ENCODE measurements around the gene CRYGS. TPM values are rescaled to one million over a fixed set of nuclear protein-coding genes. Genes with fewer than 3 reads are reported as not detected.

The CRYGS gene
- total RNA-seq, 1 donor from 2014 or later, result 1.3 TPM

DNA sequence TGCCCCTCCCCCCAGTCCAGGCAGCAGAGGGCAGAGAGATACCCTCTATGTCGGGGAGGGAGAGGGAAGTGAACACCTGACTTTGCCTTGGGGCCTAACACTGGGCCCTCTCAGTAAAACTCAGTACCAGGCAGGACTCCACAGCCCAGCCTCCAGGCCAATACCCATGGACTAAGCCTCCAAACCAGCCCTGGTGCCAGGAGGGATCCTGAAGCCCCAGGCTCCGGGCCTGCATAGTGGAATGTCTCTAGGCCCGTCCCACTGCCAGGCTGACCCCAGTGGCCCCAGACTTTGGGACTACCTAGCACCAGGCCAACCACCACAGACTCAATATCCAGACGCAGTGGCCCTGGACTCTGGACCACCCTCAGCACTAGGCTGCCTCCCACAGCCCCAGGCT lies 46.6 kb downstream of the CRYGS start:
- no peak for FAIRE-seq
- H3K4me2 ChIP-seq (ENCODE audit: low read length), result no peak overlapping the region
- no peak overlapping the region for H3K27ac Mint-ChIP-seq (ENCODE audit: unreplicated experiment)
- H3K4me3 Mint-ChIP-seq (ENCODE audit: unreplicated experiment), result no peak overlapping the region
- no peak overlapping the region for H2AFZ ChIP-seq (ENCODE audit: low read depth, low read length)
- H3K36me3 Mint-ChIP-seq (ENCODE audit: low read depth, unreplicated experiment), result no peaks in the 10 kb centered on the region
- H3K27me3 ChIP-seq (ENCODE audit: insufficient read depth, low read length), result peaks cover 23% of the 10 kb centered on the region
- TF ChIP-seq, protein P1, sequence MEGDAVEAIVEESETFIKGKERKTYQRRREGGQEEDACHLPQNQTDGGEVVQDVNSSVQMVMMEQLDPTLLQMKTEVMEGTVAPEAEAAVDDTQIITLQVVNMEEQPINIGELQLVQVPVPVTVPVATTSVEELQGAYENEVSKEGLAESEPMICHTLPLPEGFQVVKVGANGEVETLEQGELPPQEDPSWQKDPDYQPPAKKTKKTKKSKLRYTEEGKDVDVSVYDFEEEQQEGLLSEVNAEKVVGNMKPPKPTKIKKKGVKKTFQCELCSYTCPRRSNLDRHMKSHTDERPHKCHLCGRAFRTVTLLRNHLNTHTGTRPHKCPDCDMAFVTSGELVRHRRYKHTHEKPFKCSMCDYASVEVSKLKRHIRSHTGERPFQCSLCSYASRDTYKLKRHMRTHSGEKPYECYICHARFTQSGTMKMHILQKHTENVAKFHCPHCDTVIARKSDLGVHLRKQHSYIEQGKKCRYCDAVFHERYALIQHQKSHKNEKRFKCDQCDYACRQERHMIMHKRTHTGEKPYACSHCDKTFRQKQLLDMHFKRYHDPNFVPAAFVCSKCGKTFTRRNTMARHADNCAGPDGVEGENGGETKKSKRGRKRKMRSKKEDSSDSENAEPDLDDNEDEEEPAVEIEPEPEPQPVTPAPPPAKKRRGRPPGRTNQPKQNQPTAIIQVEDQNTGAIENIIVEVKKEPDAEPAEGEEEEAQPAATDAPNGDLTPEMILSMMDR (IDR thresholded peaks at IDR 0.05; ENCODE audit: insufficient read depth, low read depth, low read length), result no peak
- TF ChIP-seq EZH2 (IDR thresholded peaks at IDR 0.05; ENCODE audit: insufficient read depth, low read length), result no peak
- H3K4me1 ChIP-seq (ENCODE audit: insufficient read depth, low read length), result no peaks in the 10 kb centered on the region
- H3K36me3 ChIP-seq (ENCODE audit: insufficient read depth, low read length), result no peaks in the 10 kb centered on the region
- peaks cover 2% of the 10 kb centered on the region for H3K9me3 Mint-ChIP-seq (ENCODE audit: unreplicated experiment)
- H3K79me2 ChIP-seq (ENCODE audit: insufficient read depth, low read length), result no peaks in the 10 kb centered on the region
- no peaks in the 10 kb centered on the region for H3K9me3 ChIP-seq (ENCODE audit: insufficient read depth, low read depth, low read length)
- H3K27ac ChIP-seq (ENCODE audit: low read depth, low read length), result no peak overlapping the region
- no peak overlapping the region for H3K9ac ChIP-seq (ENCODE audit: low read length)
- H3K27me3 Mint-ChIP-seq (ENCODE audit: low read depth, unreplicated experiment), result peaks cover 40% of the 10 kb centered on the region
- H3K4me1 Mint-ChIP-seq (ENCODE audit: low read depth, unreplicated experiment), result peaks cover 4% of the 10 kb centered on the region
- no peaks in the 10 kb centered on the region for H4K20me1 ChIP-seq (ENCODE audit: insufficient read depth, low read length)
- DNase-seq (ENCODE audit: low read depth), result no peak
- H3K4me3 ChIP-seq (ENCODE audit: insufficient read depth, low read depth, low read length), result no peak overlapping the region

DNA sequence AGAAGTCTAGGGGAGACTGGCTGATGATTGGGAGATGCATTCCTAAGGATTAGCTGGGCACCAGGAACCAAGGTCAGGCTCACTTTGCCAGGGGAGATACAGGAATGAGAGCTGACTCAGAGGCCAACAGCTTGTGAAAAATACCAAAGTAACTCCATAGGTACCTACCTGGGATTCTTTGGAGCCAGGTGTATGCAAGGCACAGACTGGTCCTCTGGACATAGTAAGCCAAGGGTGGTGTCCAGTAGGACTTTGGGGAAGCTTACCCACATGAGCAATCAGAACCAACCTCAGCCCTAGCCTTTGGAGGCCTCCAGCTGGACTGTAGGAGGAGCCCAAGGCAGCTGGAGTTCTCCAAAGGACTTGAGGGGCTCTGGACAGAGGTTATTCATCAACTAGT lies 47.5 kb downstream of the CRYGS start:
- Histone ChIP-seq H4K20me1 (ENCODE audit: insufficient read depth, low read length) (no peaks in the 10 kb centered on the region), H3K4me3 (ENCODE audit: insufficient read depth, low read depth, low read length) (no peak overlapping the region), H3K4me1 (ENCODE audit: insufficient read depth, low read length) (no peaks in the 10 kb centered on the region), H3K4me2 (ENCODE audit: low read length) (no peak overlapping the region), H3K36me3 (ENCODE audit: insufficient read depth, low read length) (no peaks in the 10 kb centered on the region), H3K27me3 (ENCODE audit: insufficient read depth, low read length) (peaks cover 18% of the 10 kb centered on the region), H3K9me3 (ENCODE audit: insufficient read depth, low read depth, low read length) (no peaks in the 10 kb centered on the region), H3K9ac (ENCODE audit: low read length) (no peak overlapping the region), H3K79me2 (ENCODE audit: insufficient read depth, low read length) (no peaks in the 10 kb centered on the region), H3K27ac (ENCODE audit: low read depth, low read length) (no peak overlapping the region), H2AFZ (ENCODE audit: low read depth, low read length) (no peak overlapping the region)
- Mint-ChIP-seq H3K9me3 (ENCODE audit: unreplicated experiment) (peaks cover 2% of the 10 kb centered on the region), H3K4me1 (ENCODE audit: low read depth, unreplicated experiment) (no peaks in the 10 kb centered on the region), H3K27me3 (ENCODE audit: low read depth, unreplicated experiment) (peaks cover 38% of the 10 kb centered on the region), H3K36me3 (ENCODE audit: low read depth, unreplicated experiment) (no peaks in the 10 kb centered on the region), H3K27ac (ENCODE audit: unreplicated experiment) (no peak overlapping the region), H3K4me3 (ENCODE audit: unreplicated experiment) (no peak overlapping the region)
- DNase-seq (ENCODE audit: low read depth) (no peak), FAIRE-seq (no peak)
- TF ChIP-seq, protein P1 (IDR thresholded peaks at IDR 0.05; ENCODE audit: insufficient read depth, low read depth, low read length), result no peak
- TF ChIP-seq EZH2 (IDR thresholded peaks at IDR 0.05; ENCODE audit: insufficient read depth, low read length), result no peak

DNA sequence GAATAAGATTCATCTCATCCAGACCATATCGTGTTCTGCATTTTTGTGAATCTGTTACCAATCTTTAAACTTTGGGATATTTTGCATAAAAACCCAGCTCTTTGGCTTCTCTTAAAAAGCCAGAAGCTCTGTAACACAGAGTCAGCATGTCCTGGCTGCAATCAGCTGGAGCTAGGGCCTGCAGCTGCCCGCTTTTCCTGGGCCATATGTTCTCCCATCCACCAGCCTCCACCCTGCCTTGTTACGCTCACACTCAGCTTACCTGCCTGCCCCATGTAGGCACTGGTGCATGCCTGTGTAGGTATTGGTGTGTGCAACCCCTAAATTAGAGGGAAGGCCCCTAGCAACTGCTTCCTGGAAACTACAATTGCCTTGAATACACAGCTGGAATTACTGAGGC lies 48.2 kb downstream of the CRYGS start:
- H3K9ac ChIP-seq (ENCODE audit: low read length), result no peak overlapping the region
- H3K27ac ChIP-seq (ENCODE audit: low read depth, low read length), result no peak overlapping the region
- H3K9me3 ChIP-seq (ENCODE audit: insufficient read depth, low read depth, low read length), result no peaks in the 10 kb centered on the region
- FAIRE-seq (no peak), DNase-seq (ENCODE audit: low read depth) (no peak)
- Mint-ChIP-seq H3K4me3 (ENCODE audit: unreplicated experiment) (no peak overlapping the region), H3K27me3 (ENCODE audit: low read depth, unreplicated experiment) (peaks cover 37% of the 10 kb centered on the region), H3K4me1 (ENCODE audit: low read depth, unreplicated experiment) (no peaks in the 10 kb centered on the region), H3K27ac (ENCODE audit: unreplicated experiment) (no peak overlapping the region), H3K36me3 (ENCODE audit: low read depth, unreplicated experiment) (no peaks in the 10 kb centered on the region), H3K9me3 (ENCODE audit: unreplicated experiment) (peaks cover 2% of the 10 kb centered on the region)
- no peak overlapping the region for H3K4me2 ChIP-seq (ENCODE audit: low read length)
- H3K4me3 ChIP-seq (ENCODE audit: insufficient read depth, low read depth, low read length), result no peak overlapping the region
- no peaks in the 10 kb centered on the region for H4K20me1 ChIP-seq (ENCODE audit: insufficient read depth, low read length)
- no peak overlapping the region for H2AFZ ChIP-seq (ENCODE audit: low read depth, low read length)
- peaks cover 18% of the 10 kb centered on the region for H3K27me3 ChIP-seq (ENCODE audit: insufficient read depth, low read length)
- TF ChIP-seq, protein P1 (IDR thresholded peaks at IDR 0.05; ENCODE audit: insufficient read depth, low read depth, low read length), result no peak
- TF ChIP-seq EZH2 (IDR thresholded peaks at IDR 0.05; ENCODE audit: insufficient read depth, low read length), result no peak
- H3K79me2 ChIP-seq (ENCODE audit: insufficient read depth, low read length), result no peaks in the 10 kb centered on the region
- H3K4me1 ChIP-seq (ENCODE audit: insufficient read depth, low read length), result no peaks in the 10 kb centered on the region
- no peaks in the 10 kb centered on the region for H3K36me3 ChIP-seq (ENCODE audit: insufficient read depth, low read length)
